ENCODE results near the gene KCTD19.

Gene KCTD19

GRCh38 chr16:67258161-67258835, 68.2 kb downstream of the KCTD19 start:
- no peaks in the 10 kb centered on the region for H3K27me3 ChIP-seq (ENCODE audit: control insufficient read depth, insufficient read depth, low read length)

GRCh38 chr16:67257486-67258160, 68.9 kb downstream of the KCTD19 start:
- peak overlapping the region; percentile 64 for H2AFZ ChIP-seq

More at GRCh38 chr16:67258161-67258835, 68.2 kb downstream of the KCTD19 start:
- no peaks in the 10 kb centered on the region for H3K36me3 ChIP-seq (ENCODE audit: control insufficient read depth, insufficient read depth, low read length)
- TF ChIP-seq CTCF (IDR thresholded peaks at IDR 0.05) = no peak
- H2AFZ ChIP-seq = peak overlapping the region; percentile 64
- no peak overlapping the region for H3K4me3 ChIP-seq (ENCODE audit: low read depth, low read length)
- H3K9me3 ChIP-seq (ENCODE audit: control insufficient read depth, low read length) = no peaks in the 10 kb centered on the region
- H3K9ac ChIP-seq = no peak overlapping the region
- no peaks in the 10 kb centered on the region for H3K79me2 ChIP-seq
- peak overlapping the region; percentile 32 for H3K27ac ChIP-seq
- H3K4me1 ChIP-seq = peaks cover 12% of the 10 kb centered on the region
- no peak overlapping the region for H3K4me2 ChIP-seq (ENCODE audit: low read length)

GRCh38 chr16:67256701-67257230, 69.8 kb downstream of the KCTD19 start:
- TF ChIP-seq CTCF (IDR thresholded peaks at IDR 0.05) = no peak
- no peak overlapping the region for H3K27ac ChIP-seq
- no peak overlapping the region for H3K9ac ChIP-seq

More at GRCh38 chr16:67257486-67258160, 68.9 kb downstream of the KCTD19 start:
- H3K4me2 ChIP-seq (ENCODE audit: low read length) = no peak overlapping the region
- H3K9ac ChIP-seq = no peak overlapping the region
- no peaks in the 10 kb centered on the region for H3K9me3 ChIP-seq (ENCODE audit: control insufficient read depth, low read length)
- H3K36me3 ChIP-seq (ENCODE audit: control insufficient read depth, insufficient read depth, low read length) = no peaks in the 10 kb centered on the region
- peaks cover 12% of the 10 kb centered on the region for H3K4me1 ChIP-seq
- peak overlapping the region; percentile 32 for H3K27ac ChIP-seq
- H3K4me3 ChIP-seq (ENCODE audit: low read depth, low read length) = no peak overlapping the region
- TF ChIP-seq CTCF (IDR thresholded peaks at IDR 0.05) = no peak
- no peaks in the 10 kb centered on the region for H3K79me2 ChIP-seq
- no peaks in the 10 kb centered on the region for H3K27me3 ChIP-seq (ENCODE audit: control insufficient read depth, insufficient read depth, low read length)

GRCh38 chr16:67255553-67256221, 70.9 kb downstream of the KCTD19 start:
- TF ChIP-seq CTCF (IDR thresholded peaks at IDR 0.05) = no peak
- Histone ChIP-seq H3K9ac (no peak overlapping the region), H3K4me1 (peaks cover 12% of the 10 kb centered on the region), H3K27ac (no peak overlapping the region), H2AFZ (no peak overlapping the region), H3K36me3 (ENCODE audit: control insufficient read depth, insufficient read depth, low read length) (no peaks in the 10 kb centered on the region), H3K4me3 (ENCODE audit: low read depth, low read length) (no peak overlapping the region), H3K9me3 (ENCODE audit: control insufficient read depth, low read length) (no peaks in the 10 kb centered on the region), H3K79me2 (no peaks in the 10 kb centered on the region), H3K27me3 (ENCODE audit: control insufficient read depth, insufficient read depth, low read length) (no peaks in the 10 kb centered on the region), H3K4me2 (ENCODE audit: low read length) (no peak overlapping the region)

More at GRCh38 chr16:67256701-67257230, 69.8 kb downstream of the KCTD19 start:
- no peak overlapping the region for H3K4me2 ChIP-seq (ENCODE audit: low read length)
- no peaks in the 10 kb centered on the region for H3K36me3 ChIP-seq (ENCODE audit: control insufficient read depth, insufficient read depth, low read length)
- no peak overlapping the region for H2AFZ ChIP-seq
- no peaks in the 10 kb centered on the region for H3K27me3 ChIP-seq (ENCODE audit: control insufficient read depth, insufficient read depth, low read length)
- H3K4me1 ChIP-seq = peaks cover 12% of the 10 kb centered on the region
- no peaks in the 10 kb centered on the region for H3K9me3 ChIP-seq (ENCODE audit: control insufficient read depth, low read length)
- no peak overlapping the region for H3K4me3 ChIP-seq (ENCODE audit: low read depth, low read length)
- no peaks in the 10 kb centered on the region for H3K79me2 ChIP-seq

Data from parathyroid adenoma (tissue), 2 donors.